ENCODE data around the gene CHST11. TPM values are rescaled to one million over a fixed set of nuclear protein-coding genes. Genes with fewer than 3 reads are reported as not detected.

The CHST11 gene
- total RNA-seq, 1 experiment from 2014 or later: 6.7 TPM

DNA sequence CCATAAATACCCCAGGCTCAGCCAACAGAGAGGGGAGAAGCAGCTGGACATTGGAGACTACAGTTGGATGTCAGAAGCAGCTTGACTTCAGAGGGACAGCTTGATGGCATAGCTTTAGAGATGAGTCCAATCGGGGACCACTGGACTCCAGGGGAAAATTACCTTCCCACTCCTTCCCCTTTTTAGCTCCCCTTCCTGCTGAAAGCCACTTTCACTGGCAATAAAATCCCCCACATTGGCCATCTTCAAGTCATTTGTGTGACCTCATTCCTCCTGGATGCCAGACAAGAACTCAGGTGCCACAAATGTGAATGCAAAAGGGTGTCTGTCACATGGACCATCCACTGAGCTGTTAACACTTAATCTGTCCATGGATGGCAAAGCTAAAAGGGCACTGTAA lies 184.2 kb downstream of the CHST11 start:
- Mint-ChIP-seq H3K4me1 (peaks cover 8% of the 10 kb centered on the region in 2 experiments; a peak in 3 of 4 replicates), H3K27ac (no peak overlapping the region), H3K9me3 (peaks cover 0 to 3% of the 10 kb centered on the region in 2 experiments; a peak in 2 of 5 replicates), H3K27me3 (ENCODE audit: low read depth) (peaks cover 3% of the 10 kb centered on the region; the same call in 1 of the 2 replicates), H3K36me3 (ENCODE audit: insufficient read depth in 1 of 3, low read depth in 3 of 3) (no peaks in the 10 kb centered on the region; a peak in 1 of 7 replicates), H3K4me3 (no peak overlapping the region)
- no peak overlapping the region for H3K27ac ChIP-seq (ENCODE audit: insufficient read length, low read depth, low read length)
- no peak overlapping the region for H3K4me2 ChIP-seq (ENCODE audit: insufficient read depth, insufficient read length, low read length)
- H3K14ac ChIP-seq (ENCODE audit: insufficient read depth, low read length): no peak overlapping the region
- H3K56ac ChIP-seq (ENCODE audit: insufficient read length, low read depth, low read length): no peak overlapping the region
- H2AK5ac ChIP-seq (ENCODE audit: insufficient read length, low read length): no peak overlapping the region
- no peak overlapping the region for H2BK12ac ChIP-seq (ENCODE audit: insufficient read length, low read depth, low read length)
- no peak overlapping the region for H4K8ac ChIP-seq (replicated peaks; ENCODE audit: insufficient read length, low read depth, low read length)
- no peaks in the 10 kb centered on the region for H3K79me2 ChIP-seq (ENCODE audit: insufficient read depth, low read length)
- TF ChIP-seq, protein P1, sequence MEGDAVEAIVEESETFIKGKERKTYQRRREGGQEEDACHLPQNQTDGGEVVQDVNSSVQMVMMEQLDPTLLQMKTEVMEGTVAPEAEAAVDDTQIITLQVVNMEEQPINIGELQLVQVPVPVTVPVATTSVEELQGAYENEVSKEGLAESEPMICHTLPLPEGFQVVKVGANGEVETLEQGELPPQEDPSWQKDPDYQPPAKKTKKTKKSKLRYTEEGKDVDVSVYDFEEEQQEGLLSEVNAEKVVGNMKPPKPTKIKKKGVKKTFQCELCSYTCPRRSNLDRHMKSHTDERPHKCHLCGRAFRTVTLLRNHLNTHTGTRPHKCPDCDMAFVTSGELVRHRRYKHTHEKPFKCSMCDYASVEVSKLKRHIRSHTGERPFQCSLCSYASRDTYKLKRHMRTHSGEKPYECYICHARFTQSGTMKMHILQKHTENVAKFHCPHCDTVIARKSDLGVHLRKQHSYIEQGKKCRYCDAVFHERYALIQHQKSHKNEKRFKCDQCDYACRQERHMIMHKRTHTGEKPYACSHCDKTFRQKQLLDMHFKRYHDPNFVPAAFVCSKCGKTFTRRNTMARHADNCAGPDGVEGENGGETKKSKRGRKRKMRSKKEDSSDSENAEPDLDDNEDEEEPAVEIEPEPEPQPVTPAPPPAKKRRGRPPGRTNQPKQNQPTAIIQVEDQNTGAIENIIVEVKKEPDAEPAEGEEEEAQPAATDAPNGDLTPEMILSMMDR (conservative IDR thresholded peaks at IDR 0.05): no peak
- H2BK15ac ChIP-seq (ENCODE audit: low read depth, low read length): no peak overlapping the region
- no peak for DNase-seq
- no peak overlapping the region for H4K91ac ChIP-seq (ENCODE audit: insufficient read length, low read depth, low read length)
- H2BK120ac ChIP-seq (ENCODE audit: low read depth, low read length, poor library complexity, severe bottlenecking): no peak overlapping the region
- H3K9ac ChIP-seq (ENCODE audit: extremely low read depth, insufficient read length, low read length): no peak overlapping the region
- no peak overlapping the region for H3K18ac ChIP-seq (ENCODE audit: insufficient read length, low read depth, low read length)
- WGBS (ENCODE audit: extremely low coverage, insufficient read length, low lambda C conversion rate): no CpG with 5 or more reads among the region's 1 CpG
- no peaks in the 10 kb centered on the region for H3K9me3 ChIP-seq (ENCODE audit: control insufficient read depth, low read depth, low read length)
- H4K5ac ChIP-seq (ENCODE audit: insufficient read length, low read depth, low read length): no peak overlapping the region
- H3K4me1 ChIP-seq (ENCODE audit: insufficient read depth, low read length): no peaks in the 10 kb centered on the region
- H3K27me3 ChIP-seq (ENCODE audit: insufficient read depth, low read length): no peaks in the 10 kb centered on the region
- no peaks in the 10 kb centered on the region for H3K23me2 ChIP-seq (ENCODE audit: insufficient read length, low read depth, low read length, poor library complexity, severe bottlenecking)
- H2BK5ac ChIP-seq (ENCODE audit: insufficient read length, low read length): no peak overlapping the region
- no peaks in the 10 kb centered on the region for H3K79me1 ChIP-seq (ENCODE audit: insufficient read depth, low read depth, low read length, poor library complexity, severe bottlenecking)
- no peak overlapping the region for H2AFZ ChIP-seq (ENCODE audit: low read length)
- H3K4ac ChIP-seq (ENCODE audit: low read depth, low read length): no peak overlapping the region
- no peak overlapping the region for H3K23ac ChIP-seq (ENCODE audit: insufficient read length, low read depth, low read length)
- H3T11ph ChIP-seq (ENCODE audit: low read length): no peak overlapping the region
- no peaks in the 10 kb centered on the region for H4K20me1 ChIP-seq (ENCODE audit: control insufficient read depth, insufficient read depth, insufficient read length)
- H2BK20ac ChIP-seq (ENCODE audit: low read depth, low read length, poor library complexity, severe bottlenecking): no peak overlapping the region
